WTC11 (cell line): ENCODE results near the gene GRK4. TPM values are rescaled to one million over a fixed set of nuclear protein-coding genes. Genes with fewer than 3 reads are reported as not detected.

Experiments used
- ATAC-seq: fragments of 200-7000 bp; cut with Tn5 transposase; 2 replicates; pipeline ENCODE4 v1.10.0; 2021; ENCODE audit warnings: mild to moderate bottlenecking, moderate library complexity
- CTCF ChIA-PET: fragments of 300-600 bp; sonication (Branson Sonifier 250); formaldehyde crosslinking; loops from one replicate; lab custom pipeline; 2021; ENCODE audit warnings: antibody characterized with exemption; lab: Charles Lee
- POLR2A ChIA-PET: fragments of 350-600 bp; sonication (Branson Sonifier 250); formaldehyde crosslinking; loops from one replicate; lab custom pipeline; 2021; ENCODE audit warnings: antibody characterized with exemption; lab: Charles Lee
- DNase-seq: peaks from one replicate; pipeline ENCODE4 v3.0.0; 2021; ENCODE audit warnings: low spot score
- H3K27ac Mint-ChIP-seq: 2 replicates; pipeline ENCODE4 v1.8.0; 2021; ENCODE audit warnings: mixed read lengths
- H3K27me3 Mint-ChIP-seq: 2 replicates; pipeline ENCODE4 v1.8.0; 2021; ENCODE audit warnings: low read depth, mild to moderate bottlenecking, moderate library complexity, mixed read lengths
- H3K36me3 Mint-ChIP-seq: 2 replicates; pipeline ENCODE4 v1.8.0; 2021; ENCODE audit warnings: mixed read lengths
- H3K4me1 Mint-ChIP-seq: 2 replicates; pipeline ENCODE4 v1.8.0; 2022; ENCODE audit warnings: mixed read lengths
- H3K4me3 Mint-ChIP-seq: 2 replicates; pipeline ENCODE4 v1.8.0; 2021; ENCODE audit warnings: mild to moderate bottlenecking, moderate library complexity, mixed read lengths
- H3K9me3 Mint-ChIP-seq: 2 replicates; pipeline ENCODE4 v1.8.0; 2021; ENCODE audit warnings: mixed read lengths
- ATF3 ChIP-seq: sonication (generic); formaldehyde crosslinking; conservative IDR thresholded peaks from 2 replicates; pipeline ENCODE4 v1.8.1; 2022; ENCODE audit warnings: mild to moderate bottlenecking, missing genetic modification reagents
- CDX4 ChIP-seq: fragments of 250-450 bp; sonication (Bioruptor Pico); IDR thresholded peaks from 2 replicates; pipeline ENCODE4 v1.9.0; 2021; ENCODE audit warnings: moderate library complexity, mild to moderate bottlenecking, inconsistent platforms, borderline replicate concordance
- CREB1 ChIP-seq: sonication (generic); formaldehyde crosslinking; IDR thresholded peaks from 2 replicates; pipeline ENCODE4 v1.8.0; 2023; ENCODE audit warnings: mild to moderate bottlenecking, missing genetic modification reagents
- CREM ChIP-seq: sonication (generic); formaldehyde crosslinking; IDR thresholded peaks from 2 replicates; pipeline ENCODE4 v1.8.1; 2022; ENCODE audit warnings: mild to moderate bottlenecking, missing genetic modification reagents, moderate library complexity
- E2F4 ChIP-seq: sonication (generic); formaldehyde crosslinking; IDR thresholded peaks from 2 replicates; pipeline ENCODE4 v1.8.1; 2022; ENCODE audit warnings: low read depth, mild to moderate bottlenecking, moderate library complexity, missing genetic modification reagents, borderline replicate concordance
- E2F5 ChIP-seq: sonication (generic); formaldehyde crosslinking; IDR thresholded peaks from 2 replicates; pipeline ENCODE4 v1.8.1; 2022; ENCODE audit warnings: mild to moderate bottlenecking, moderate library complexity, missing genetic modification reagents
- EMX1 ChIP-seq: fragments of 250-450 bp; sonication (Bioruptor Pico); IDR thresholded peaks from 2 replicates; pipeline ENCODE4 v1.8.0; 2021; ENCODE audit warnings: mild to moderate bottlenecking
- FOXK1 ChIP-seq: sonication (generic); formaldehyde crosslinking; IDR thresholded peaks from 2 replicates; pipeline ENCODE4 v1.8.0; 2022; ENCODE audit warnings: mild to moderate bottlenecking, moderate library complexity, missing genetic modification reagents
- FOXP1 ChIP-seq: sonication (generic); formaldehyde crosslinking; IDR thresholded peaks from 2 replicates; pipeline ENCODE4 v1.8.0; 2022; ENCODE audit warnings: missing genetic modification reagents, mild to moderate bottlenecking, moderate library complexity, borderline replicate concordance
- GRHL2 ChIP-seq: fragments of 250-450 bp; sonication (Bioruptor Pico); IDR thresholded peaks from 2 replicates; pipeline ENCODE4 v1.8.0; 2022; ENCODE audit warnings: mild to moderate bottlenecking, moderate library complexity; ENCODE audit not compliant: insufficient replicate concordance, severe bottlenecking
- JAZF1 ChIP-seq: fragments of 250-450 bp; sonication (Bioruptor Pico); IDR thresholded peaks from 2 replicates; pipeline ENCODE4 v1.9.0; 2021; ENCODE audit warnings: moderate library complexity, mild to moderate bottlenecking, inconsistent platforms
- KAT7 ChIP-seq: sonication (generic); formaldehyde crosslinking; IDR thresholded peaks from 2 replicates; pipeline ENCODE4 v1.8.1; 2023; ENCODE audit warnings: missing genetic modification reagents, mild to moderate bottlenecking, borderline replicate concordance
- MLX ChIP-seq: sonication (generic); formaldehyde crosslinking; IDR thresholded peaks from 2 replicates; pipeline ENCODE4 v1.8.1; 2023; ENCODE audit warnings: mild to moderate bottlenecking, missing genetic modification reagents, moderate library complexity
- MXD4 ChIP-seq: fragments of 250-450 bp; sonication (Bioruptor Pico); IDR thresholded peaks from 2 replicates; pipeline ENCODE4 v1.8.0; 2021; ENCODE audit warnings: mild to moderate bottlenecking, moderate library complexity, borderline replicate concordance
- MYBL2 ChIP-seq: sonication (generic); formaldehyde crosslinking; IDR thresholded peaks from 2 replicates; pipeline ENCODE4 v1.8.1; 2023; ENCODE audit warnings: mild to moderate bottlenecking, moderate library complexity, missing genetic modification reagents
- NFATC4 ChIP-seq: fragments of 250-450 bp; sonication (Bioruptor Pico); IDR thresholded peaks from 2 replicates; pipeline ENCODE4 v1.9.0; 2021; ENCODE audit warnings: mild to moderate bottlenecking
- NR2C2 ChIP-seq: sonication (generic); formaldehyde crosslinking; IDR thresholded peaks from 2 replicates; pipeline ENCODE4 v1.8.0; 2022; ENCODE audit warnings: mild to moderate bottlenecking, missing genetic modification reagents
- OVOL2 ChIP-seq: fragments of 250-450 bp; sonication (Bioruptor Pico); IDR thresholded peaks from 2 replicates; pipeline ENCODE4 v1.9.0; 2021; ENCODE audit warnings: mild to moderate bottlenecking, borderline replicate concordance
- SMAD3 ChIP-seq: sonication (generic); formaldehyde crosslinking; IDR thresholded peaks from 2 replicates; pipeline ENCODE4 v1.8.0; 2022; ENCODE audit warnings: missing genetic modification reagents, mild to moderate bottlenecking, borderline replicate concordance
- STAT6 ChIP-seq: sonication (generic); formaldehyde crosslinking; conservative IDR thresholded peaks from 2 replicates; pipeline ENCODE4 v1.8.1; 2023; ENCODE audit warnings: mild to moderate bottlenecking, low read depth, missing genetic modification reagents, moderate library complexity
- TEAD1 ChIP-seq: sonication (generic); formaldehyde crosslinking; IDR thresholded peaks from 2 replicates; pipeline ENCODE4 v1.8.0; 2022; ENCODE audit warnings: mild to moderate bottlenecking, missing genetic modification reagents
- USF2 ChIP-seq: sonication (generic); formaldehyde crosslinking; IDR thresholded peaks from 2 replicates; pipeline ENCODE4 v1.8.1; 2023; ENCODE audit warnings: mild to moderate bottlenecking, missing genetic modification reagents, moderate library complexity
- ZNF423 ChIP-seq: fragments of 250-450 bp; sonication (Bioruptor Pico); IDR thresholded peaks from 2 replicates; pipeline ENCODE4 v2.1.2; 2022; ENCODE audit warnings: mild to moderate bottlenecking, moderate library complexity
- total RNA-seq: library from RNA; stranded (reverse); gene quantifications from 3 replicates; pipeline ENCODE4 v1.2.3, GENCODE V29; 2021

The GRK4 gene
- total RNA-seq, 1 experiment from 2014 or later, result 1.4 TPM

- no peak for TF ChIP-seq ATF3 (CRISPR knock-in tag)
- no peak for TF ChIP-seq E2F5 (CRISPR knock-in tag)
- TF ChIP-seq KAT7 (CRISPR knock-in tag), result no peak
- no peak for TF ChIP-seq MXD4 (CRISPR knock-in tag)
Measured at GRCh38 chr4:3013323-3013722, 50.0 kb downstream of the GRK4 start (continued).

- DNase-seq, result no peak
- Mint-ChIP-seq H3K4me3 (no peak overlapping the region), H3K27me3 (no peaks in the 10 kb centered on the region), H3K27ac (no peak overlapping the region), H3K4me1 (no peaks in the 10 kb centered on the region), H3K36me3 (no peaks in the 10 kb centered on the region), H3K9me3 (no peaks in the 10 kb centered on the region)
- ChIA-PET POLR2A (no interaction called here), CTCF (interaction anchor here (0.5 to 1.0 kb wide), 3 partner anchors 10 to 35 kb away, joined by 3 to 4 read pairs (median 3); no protein-coding TSS in a partner anchor)
- no peak for TF ChIP-seq SMAD3 (CRISPR knock-in tag)
- ATAC-seq, result no peak
Measured at GRCh38 chr4:3013839-3014350, 50.5 kb downstream of the GRK4 start.

- H3K27ac Mint-ChIP-seq, result no peak overlapping the region
- ChIA-PET POLR2A (no interaction called here), CTCF (no interaction called here)
Measured at GRCh38 chr4:3016961-3017360, 53.6 kb downstream of the GRK4 start.

More at GRCh38 chr4:3016961-3017360, 53.6 kb downstream of the GRK4 start:
- Mint-ChIP-seq H3K36me3 (no peaks in the 10 kb centered on the region), H3K27me3 (no peaks in the 10 kb centered on the region), H3K4me3 (no peak overlapping the region), H3K4me1 (peaks cover 9% of the 10 kb centered on the region), H3K9me3 (no peaks in the 10 kb centered on the region)
- no peak for DNase-seq
- no peak for ATAC-seq
- TF ChIP-seq USF2 (CRISPR knock-in tag) (no peak), MXD4 (CRISPR knock-in tag) (no peak), OVOL2 (CRISPR knock-in tag) (no peak), JAZF1 (CRISPR knock-in tag) (no peak), MYBL2 (CRISPR knock-in tag) (no peak), CDX4 (CRISPR knock-in tag) (no peak), STAT6 (CRISPR knock-in tag) (no peak), CREB1 (CRISPR knock-in tag) (no peak), E2F4 (CRISPR knock-in tag) (no peak), EMX1 (no peak), NFATC4 (CRISPR knock-in tag) (no peak), MLX (CRISPR knock-in tag) (no peak), TEAD1 (no peak), CREM (CRISPR knock-in tag) (no peak), NR2C2 (CRISPR knock-in tag) (no peak), ZNF423 (CRISPR knock-in tag) (no peak), FOXP1 (no peak), SMAD3 (CRISPR knock-in tag) (no peak), GRHL2 (CRISPR knock-in tag) (no peak), FOXK1 (CRISPR knock-in tag) (no peak)
